GM18505 (cell line): ENCODE results near the gene PIP4P1.
"Not testable (repeated sequence)": the region's sequence is repeated elsewhere in the genome, so short reads cannot be mapped to it uniquely, and the experiment has no call there.

Source experiments
- ATAC-seq: cut with Tn5 transposase; IDR thresholded peaks from one replicate; pipeline ENCODE4 v1.9.1; 2021; ENCODE audit not compliant: unreplicated experiment
- POLR2A ChIP-seq: IDR thresholded peaks from 4 replicates; pipeline ENCODE4 v1.6.1; 2011; ENCODE audit warnings: borderline replicate concordance; ENCODE audit not compliant: insufficient read depth, insufficient read length; ENCODE audit errors: extremely low read depth

Gene PIP4P1

GRCh38 chr14:20461225-20462141, at the start of gene PIP4P1:
TSS of gene PIP4P1 (minus strand) at chr14:20461434. CDS start at chr14:20461325, 109 bp downstream.
- peak; percentile 90 for ATAC-seq
- peak; percentile 73 for TF ChIP-seq POLR2A

- ATAC-seq: no peak
- no peak for TF ChIP-seq POLR2A
These were observed 47.1 kb upstream of the PIP4P1 start for GRCh38 chr14:20508367-20508766.

- ATAC-seq: not testable (repeated sequence)
These were observed 46.3 kb upstream of the PIP4P1 start for GRCh38 chr14:20507537-20507936.

GRCh38 chr14:20506752-20507151, 45.5 kb upstream of the PIP4P1 start:
- ATAC-seq: not testable (repeated sequence)

- ATAC-seq: not testable (repeated sequence)
These were observed 45.0 kb upstream of the PIP4P1 start for GRCh38 chr14:20506276-20506675.

GRCh38 chr14:20503898-20504297, 42.7 kb upstream of the PIP4P1 start:
- TF ChIP-seq POLR2A: no peak
- ATAC-seq: no peak

GRCh38 chr14:20501346-20501745, 40.1 kb upstream of the PIP4P1 start:
- no peak for ATAC-seq
- no peak for TF ChIP-seq POLR2A

GRCh38 chr14:20499881-20500280, 38.6 kb upstream of the PIP4P1 start:
- no peak for TF ChIP-seq POLR2A

GRCh38 chr14:20499108-20499507, 37.9 kb upstream of the PIP4P1 start:
- no peak for TF ChIP-seq POLR2A
- no peak for ATAC-seq

More at GRCh38 chr14:20499881-20500280, 38.6 kb upstream of the PIP4P1 start:
- no peak for ATAC-seq

GRCh38 chr14:20498622-20499021, 37.4 kb upstream of the PIP4P1 start:
- no peak for TF ChIP-seq POLR2A
- ATAC-seq: no peak

GRCh38 chr14:20494935-20495766, 33.9 kb upstream of the PIP4P1 start:
- TF ChIP-seq POLR2A: no peak
- no peak for ATAC-seq

- TF ChIP-seq POLR2A: no peak
- no peak for ATAC-seq
These were observed 32.4 kb upstream of the PIP4P1 start for GRCh38 chr14:20493634-20494033.

- TF ChIP-seq POLR2A: no peak
- no peak for ATAC-seq
These were observed 31.3 kb upstream of the PIP4P1 start for GRCh38 chr14:20492486-20492885.

- ATAC-seq: no peak
- no peak for TF ChIP-seq POLR2A
These were observed 29.3 kb upstream of the PIP4P1 start for GRCh38 chr14:20490563-20490962.
